ENCODE data around the gene PRAC1. TPM values are rescaled to one million over a fixed set of nuclear protein-coding genes. Genes with fewer than 3 reads are reported as not detected.
A peak's percentile ranks its signal among the peaks of the same experiment; 100 is the strongest.

The PRAC1 gene
- total and polyA plus RNA-seq, 5 donors, result not detected

DNA sequence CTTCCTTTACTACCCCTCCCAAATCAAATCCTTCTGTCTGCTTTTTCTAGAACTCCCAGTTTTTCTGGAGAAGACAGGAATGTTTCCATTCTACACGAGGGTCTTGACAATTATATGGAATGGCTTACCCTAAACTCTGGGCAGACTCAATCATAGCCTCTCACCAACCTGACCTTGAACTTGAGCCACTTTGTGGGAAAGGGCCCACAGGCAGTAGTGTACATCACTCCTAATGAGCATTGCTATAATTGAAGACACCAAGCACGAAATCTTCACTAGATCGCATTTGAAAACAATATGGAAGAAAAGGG, 7.9 kb upstream of the PRAC1 start:
- Histone ChIP-seq H3K27me3 (ENCODE audit: control insufficient read depth, insufficient read depth) (no peaks in the 10 kb centered on the region), H3K27ac (ENCODE audit: low read length) (no peak overlapping the region), H3K9me3 (ENCODE audit: control insufficient read depth, low read length) (no peaks in the 10 kb centered on the region), H3K4me3 (ENCODE audit: low read length) (no peak overlapping the region), H3K4me1 (ENCODE audit: control insufficient read depth, insufficient read depth, low read length) (no peaks in the 10 kb centered on the region)
- intact Hi-C loops (cut with DNase I), result no loop called here
- WGBS, result 30% methylated on average over 3 of the region's 3 CpGs
- DNase-seq (no peak), ATAC-seq (no peak)

DNA sequence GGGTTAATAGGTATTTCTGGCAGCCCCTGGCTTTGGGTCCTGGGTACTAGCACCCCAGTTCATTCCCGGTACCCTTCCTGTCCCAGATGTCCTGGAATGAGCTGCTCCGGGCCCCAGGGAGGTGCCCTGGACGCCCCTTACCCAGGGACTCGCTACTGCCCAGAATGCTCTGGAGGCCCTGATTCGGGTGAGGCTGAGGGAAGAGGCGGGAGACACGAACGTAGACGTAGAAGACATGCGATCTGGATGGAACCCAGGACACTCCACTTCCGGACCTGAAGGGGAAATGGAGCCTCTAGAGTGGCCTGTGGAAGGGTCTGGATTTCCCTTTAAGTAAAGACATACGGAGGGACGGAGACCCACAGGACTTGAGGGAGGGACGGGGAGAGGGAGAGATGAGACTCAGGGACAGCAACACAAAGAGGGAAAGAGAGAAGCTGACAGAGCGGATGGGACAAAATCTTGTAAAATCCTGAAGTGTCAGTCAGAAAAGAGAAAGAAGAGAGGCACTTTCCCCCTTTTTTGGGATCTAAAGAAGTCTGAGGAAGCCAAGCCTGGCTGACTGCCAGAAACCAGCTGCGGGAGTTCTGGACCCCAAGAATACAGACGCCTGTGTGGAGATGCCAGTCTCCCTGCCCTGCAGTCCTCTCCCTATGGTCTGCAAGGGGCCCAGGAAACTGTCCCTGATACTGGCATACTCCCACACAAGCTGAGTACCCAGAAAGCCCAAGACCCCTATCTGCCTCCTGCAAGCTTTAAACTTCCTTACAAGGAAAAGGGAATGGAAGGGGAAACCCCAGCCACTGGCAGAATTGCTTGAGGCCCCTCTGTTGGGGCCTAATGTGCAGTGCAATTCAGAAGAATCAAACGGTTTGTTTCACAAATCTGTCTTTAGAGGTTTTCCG, 7.3 kb upstream of the PRAC1 start:
- ATAC-seq, result no peak
- intact Hi-C loops (cut with DNase I), result loop anchor here in 2 of 4 donors (5.0 to 10.0 kb wide), 2 partner anchors 63 to 155 kb away; no protein-coding TSS in a partner anchor
- DNase-seq, result no peak
- Histone ChIP-seq H3K27ac (ENCODE audit: low read length) (no peak overlapping the region), H3K4me1 (ENCODE audit: control insufficient read depth, insufficient read depth, low read length) (no peaks in the 10 kb centered on the region), H3K27me3 (ENCODE audit: control insufficient read depth, insufficient read depth) (no peaks in the 10 kb centered on the region), H3K9me3 (ENCODE audit: control insufficient read depth, low read length) (no peaks in the 10 kb centered on the region), H3K4me3 (ENCODE audit: low read length) (peak overlapping the region; percentile 18)
- 6% methylated on average over 19 of the region's 19 CpGs for WGBS

DNA sequence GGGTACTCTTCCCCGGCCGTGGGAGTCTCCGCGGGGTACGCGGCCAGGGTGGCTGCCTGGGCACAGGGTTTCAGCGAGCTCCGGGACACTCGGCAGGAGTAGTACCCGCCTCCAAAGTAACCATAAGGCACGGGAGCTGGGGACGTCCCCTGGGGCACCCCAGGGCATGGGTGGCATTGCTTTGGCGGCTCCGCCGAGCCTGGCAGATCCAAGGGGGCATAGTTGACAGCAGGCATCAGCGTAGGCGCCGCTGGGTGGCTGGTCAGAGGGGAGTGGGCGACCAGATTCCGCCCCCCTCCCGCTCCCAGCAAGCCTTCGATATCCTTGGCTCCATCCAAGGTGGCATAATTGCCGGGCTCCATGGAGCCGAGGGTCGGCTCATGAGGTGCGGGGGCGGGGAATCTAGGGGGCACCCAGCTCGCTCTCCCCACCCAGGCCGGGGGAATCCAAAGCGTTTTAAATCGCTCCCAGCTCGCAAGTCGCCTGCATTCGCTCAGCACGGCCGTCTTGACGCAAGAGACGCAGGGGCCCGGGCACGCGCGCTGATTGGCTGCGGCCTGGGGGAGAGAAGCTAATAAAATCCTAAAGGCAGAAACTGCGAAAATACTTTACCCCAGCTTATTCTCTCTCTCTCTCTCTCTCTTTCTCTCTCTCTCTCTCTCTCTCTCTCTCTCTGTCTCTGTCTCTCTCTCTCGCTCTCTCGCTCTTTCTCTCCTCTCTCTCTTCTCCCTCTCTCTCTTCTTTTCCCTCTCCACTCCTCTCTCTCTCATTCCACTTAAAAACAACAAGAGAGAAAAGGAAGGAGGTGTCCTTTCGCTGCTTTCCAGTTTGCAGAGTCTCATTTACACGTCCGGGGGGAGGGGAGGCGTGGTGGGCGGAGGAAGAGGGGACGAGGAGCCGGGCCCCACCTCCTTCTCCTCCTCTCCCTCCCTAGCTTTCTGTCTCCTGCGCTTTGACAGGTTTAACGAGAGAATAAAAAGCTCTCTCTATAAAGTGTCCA, 6.2 kb upstream of the PRAC1 start, which contains the start of gene HOXB13:
Gene HOXB13 (minus strand): TSS at position 519 of the 1,000 bp plus-strand sequence. CDS start 157 bp downstream, at position 362.
- peak in 1 of 2 donors; percentile 22 for ATAC-seq

GRCh38 chr17:48727415-48728175, 5.3 kb upstream of the PRAC1 start:
- Histone ChIP-seq H3K4me3 (ENCODE audit: low read length) (no peak overlapping the region), H3K9me3 (ENCODE audit: control insufficient read depth, low read length) (no peaks in the 10 kb centered on the region), H3K27ac (ENCODE audit: low read length) (no peak overlapping the region), H3K4me1 (ENCODE audit: control insufficient read depth, insufficient read depth, low read length) (no peaks in the 10 kb centered on the region), H3K27me3 (ENCODE audit: control insufficient read depth, insufficient read depth) (no peaks in the 10 kb centered on the region)
- intact Hi-C loops (cut with DNase I), result loop anchor here in 2 of 4 donors (5.0 to 10.0 kb wide), 2 partner anchors 65 to 157 kb away; no protein-coding TSS in a partner anchor
- ATAC-seq (no peak), DNase-seq (no peak)
- WGBS, result 22% methylated on average over 9 of the region's 9 CpGs

More for the DNA sequence above, 6.2 kb upstream of the PRAC1 start, which contains the start of gene HOXB13:
- Histone ChIP-seq H3K4me3 (ENCODE audit: low read length) (peak within 1 kb of the TSS; percentile 18), H3K9me3 (ENCODE audit: control insufficient read depth, low read length) (no peaks in the 10 kb centered on the region), H3K27me3 (ENCODE audit: control insufficient read depth, insufficient read depth) (no peaks in the 10 kb centered on the region), H3K4me1 (ENCODE audit: control insufficient read depth, insufficient read depth, low read length) (no peaks in the 10 kb centered on the region), H3K27ac (ENCODE audit: low read length) (no peak within 1 kb of the TSS)
- intact Hi-C loops (cut with DNase I), result loop anchor here in 2 of 4 donors (5.0 to 10.0 kb wide), 2 partner anchors 64 to 156 kb away; no protein-coding TSS in a partner anchor
- 3% methylated on average over 55 of the region's 55 CpGs for WGBS
- DNase-seq, result peak in 2 of 3 donors; percentile 55 to 76

DNA sequence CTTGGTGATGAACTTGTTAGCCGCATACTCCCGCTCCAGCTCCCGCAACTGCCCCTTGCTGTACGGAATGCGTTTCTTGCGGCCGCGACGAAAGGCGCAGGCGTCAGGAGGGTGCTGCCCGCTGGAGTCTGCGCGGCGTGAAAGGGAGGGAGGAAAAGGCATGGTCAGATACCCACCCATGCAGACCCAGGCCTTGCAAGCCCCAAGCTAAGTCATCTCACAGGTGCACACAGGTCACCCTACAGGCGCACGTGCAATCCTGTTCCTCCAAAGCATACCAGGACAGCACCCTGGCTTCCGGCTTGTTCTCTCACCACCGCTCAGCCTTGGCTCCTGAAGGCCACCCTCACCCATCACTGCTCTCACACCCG, 4.6 kb upstream of the PRAC1 start:
- no peaks in the 10 kb centered on the region for H3K4me1 ChIP-seq (ENCODE audit: control insufficient read depth, insufficient read depth, low read length)
- H3K4me3 ChIP-seq (ENCODE audit: low read length), result no peak overlapping the region
- intact Hi-C loops (cut with DNase I), result loop anchor here in 2 of 4 donors (5.0 to 10.0 kb wide), 2 partner anchors 65 to 158 kb away; no protein-coding TSS in a partner anchor
- WGBS, result 5% methylated on average over 20 of the region's 20 CpGs
- H3K27ac ChIP-seq (ENCODE audit: low read length), result no peak overlapping the region
- H3K27me3 ChIP-seq (ENCODE audit: control insufficient read depth, insufficient read depth), result no peaks in the 10 kb centered on the region
- H3K9me3 ChIP-seq (ENCODE audit: control insufficient read depth, low read length), result no peaks in the 10 kb centered on the region
- DNase-seq (no peak), ATAC-seq (no peak)

DNA sequence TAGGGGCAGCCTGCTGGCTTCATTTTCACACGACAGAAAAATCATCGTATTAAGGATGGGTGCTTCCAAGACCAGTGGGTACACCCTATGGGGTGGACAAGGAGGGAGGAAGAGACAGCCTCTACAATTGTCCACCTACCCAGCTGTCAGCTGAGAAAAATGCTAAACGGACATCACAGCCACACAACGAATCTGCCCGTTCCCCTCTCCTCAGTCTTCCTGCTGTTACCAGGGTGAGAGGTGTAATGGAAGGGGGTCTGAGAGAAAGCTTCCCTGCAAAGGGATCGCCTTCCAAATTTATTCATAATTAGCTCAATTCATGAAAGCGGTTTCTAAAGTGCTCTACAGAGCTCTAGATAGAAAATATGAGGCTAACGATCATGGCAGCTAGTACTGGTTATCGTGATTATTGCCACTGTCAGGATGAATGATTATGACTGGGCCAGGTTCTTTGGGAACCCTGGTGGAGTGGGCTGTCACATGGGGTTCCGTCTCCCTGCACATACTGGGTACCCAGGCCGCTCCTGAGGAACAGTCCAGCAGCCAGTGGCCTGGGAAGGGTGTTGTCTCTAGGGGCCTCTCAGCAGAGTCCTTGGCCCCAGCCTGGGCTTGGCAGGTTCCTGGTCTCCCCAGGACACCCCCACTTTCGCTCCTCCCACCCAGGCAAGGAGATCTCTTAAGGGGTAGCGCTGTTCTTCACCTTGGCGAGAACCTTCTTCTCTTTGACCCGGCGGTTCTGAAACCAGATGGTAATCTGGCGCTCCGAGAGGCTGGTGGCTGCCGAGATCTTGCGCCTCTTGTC, 4.0 kb upstream of the PRAC1 start:
- Histone ChIP-seq H3K27me3 (ENCODE audit: control insufficient read depth, insufficient read depth) (no peaks in the 10 kb centered on the region), H3K9me3 (ENCODE audit: control insufficient read depth, low read length) (no peaks in the 10 kb centered on the region), H3K4me3 (ENCODE audit: low read length) (no peak overlapping the region), H3K27ac (ENCODE audit: low read length) (no peak overlapping the region), H3K4me1 (ENCODE audit: control insufficient read depth, insufficient read depth, low read length) (no peaks in the 10 kb centered on the region)
- WGBS, result 10% methylated on average over 20 of the region's 20 CpGs
- no peak for ATAC-seq
- DNase-seq, result no peak
- intact Hi-C loops (cut with DNase I), result loop anchor here in 2 of 4 donors (5.0 to 10.0 kb wide), 2 partner anchors 66 to 158 kb away; no protein-coding TSS in a partner anchor

DNA sequence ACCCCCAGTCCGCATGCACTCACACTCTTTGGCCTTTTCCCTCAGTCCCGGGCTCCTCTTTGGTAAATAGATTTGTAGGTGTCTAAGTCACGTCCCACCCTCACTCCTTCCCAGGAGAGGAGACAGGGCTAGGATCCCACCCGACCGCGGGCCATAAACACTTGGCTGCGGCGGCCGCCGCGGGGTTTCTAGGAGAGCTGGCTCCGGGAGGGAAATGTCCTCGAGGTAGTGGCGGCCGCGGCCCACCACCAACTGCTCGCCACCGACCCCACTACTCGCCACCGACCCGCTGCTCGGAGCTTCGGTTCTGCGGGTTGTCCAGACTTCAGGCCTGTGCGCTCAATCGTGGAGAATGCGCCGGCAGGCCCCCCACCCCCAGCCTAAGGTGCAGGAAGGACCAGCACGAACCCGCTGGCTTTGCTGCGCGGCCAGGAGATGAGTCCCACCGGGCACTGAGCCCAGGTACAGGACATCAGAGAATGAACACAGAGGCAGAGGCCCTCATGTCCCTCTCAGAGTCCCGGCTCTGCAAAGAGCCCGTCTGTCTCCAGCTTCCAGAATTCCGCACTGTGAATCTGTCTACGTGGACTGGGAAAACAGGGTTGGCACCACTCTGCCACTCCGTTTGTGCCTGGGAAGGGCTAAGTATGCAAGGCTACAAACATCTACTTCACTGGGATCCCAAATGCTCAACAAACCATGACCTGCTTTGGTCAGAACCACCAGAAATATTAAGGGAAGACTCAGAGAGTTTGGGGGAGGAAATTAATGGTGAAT, 3.2 kb upstream of the PRAC1 start:
- Histone ChIP-seq H3K4me3 (ENCODE audit: low read length) (no peak overlapping the region), H3K27ac (ENCODE audit: low read length) (no peak overlapping the region), H3K4me1 (ENCODE audit: control insufficient read depth, insufficient read depth, low read length) (no peaks in the 10 kb centered on the region), H3K27me3 (ENCODE audit: control insufficient read depth, insufficient read depth) (no peaks in the 10 kb centered on the region), H3K9me3 (ENCODE audit: control insufficient read depth, low read length) (no peaks in the 10 kb centered on the region)
- DNase-seq (no peak), ATAC-seq (no peak)
- intact Hi-C loops (cut with DNase I), result loop anchor here in 3 of 4 donors (2.0 to 10.0 kb wide), 3 partner anchors 65 to 159 kb away; no protein-coding TSS in a partner anchor
- 4% methylated on average over 38 of the region's 38 CpGs for WGBS

DNA sequence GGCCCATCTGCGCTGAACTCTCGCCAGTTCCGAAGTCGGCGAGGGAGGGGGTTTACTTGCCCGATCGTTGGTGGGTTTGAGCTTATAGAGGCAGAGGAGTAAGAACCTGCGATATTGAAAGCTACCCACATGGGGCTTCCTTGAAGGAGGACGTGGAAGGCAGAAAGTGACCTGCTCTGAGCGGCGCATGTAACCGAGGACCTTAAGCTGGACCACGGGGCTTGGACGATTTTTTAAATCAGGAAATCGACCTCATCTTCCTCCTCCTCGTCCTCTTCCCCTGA, 2.6 kb upstream of the PRAC1 start:
- WGBS, result 3% methylated on average over 16 of the region's 16 CpGs
- no peak for DNase-seq
- Histone ChIP-seq H3K27ac (ENCODE audit: low read length) (no peak overlapping the region), H3K4me3 (ENCODE audit: low read length) (no peak overlapping the region), H3K9me3 (ENCODE audit: control insufficient read depth, low read length) (no peaks in the 10 kb centered on the region), H3K27me3 (ENCODE audit: control insufficient read depth, insufficient read depth) (no peaks in the 10 kb centered on the region), H3K4me1 (ENCODE audit: control insufficient read depth, insufficient read depth, low read length) (no peaks in the 10 kb centered on the region)
- ATAC-seq, result no peak
- intact Hi-C loops (cut with DNase I), result loop anchor here in 3 of 4 donors (2.0 to 10.0 kb wide), 3 partner anchors 66 to 160 kb away; no protein-coding TSS in a partner anchor

DNA sequence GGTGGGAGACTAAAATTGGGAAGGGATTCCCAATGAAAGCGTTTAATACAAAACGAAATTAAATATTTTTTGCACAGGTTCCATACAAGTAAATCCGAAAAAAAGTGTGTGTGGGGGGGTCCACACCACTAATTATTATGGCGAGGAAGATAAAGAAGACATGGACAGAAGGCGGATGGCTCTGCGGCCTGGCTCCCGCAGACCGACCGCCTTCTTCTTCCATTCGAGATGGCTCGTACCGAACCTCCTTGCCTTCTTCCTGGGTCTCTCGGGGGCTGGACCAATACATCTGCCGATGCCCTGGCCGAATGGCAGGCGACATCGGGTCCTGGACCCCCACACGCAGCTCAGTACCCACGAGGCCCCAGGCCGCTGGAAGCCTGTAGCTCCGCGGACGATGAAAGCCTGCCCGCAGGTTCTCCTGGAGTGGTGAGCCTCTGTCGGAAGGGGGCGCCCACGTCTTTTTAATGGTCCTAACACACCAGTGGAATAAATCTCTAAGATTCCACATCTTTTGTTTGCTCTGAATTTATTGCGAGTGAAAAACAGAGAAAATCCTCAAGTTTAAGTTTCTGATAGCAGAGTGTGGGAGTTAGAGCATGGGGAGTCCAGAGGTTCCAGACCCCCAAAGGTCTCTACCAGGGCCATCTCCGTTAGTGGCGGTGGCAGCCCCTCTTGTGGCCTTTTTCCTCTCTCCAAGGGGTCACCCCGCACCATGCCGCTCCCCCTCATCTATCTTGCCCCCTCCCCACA, 2.1 kb upstream of the PRAC1 start:
- no peak overlapping the region for H3K27ac ChIP-seq (ENCODE audit: low read length)
- DNase-seq, result peak; percentile 88 to 95 (median 92)
- no peak overlapping the region for H3K4me3 ChIP-seq (ENCODE audit: low read length)
- H3K9me3 ChIP-seq (ENCODE audit: control insufficient read depth, low read length), result no peaks in the 10 kb centered on the region
- intact Hi-C loops (cut with DNase I), result loop anchor here in 3 of 4 donors (2.0 to 10.0 kb wide), 3 partner anchors 66 to 160 kb away; no protein-coding TSS in a partner anchor
- WGBS, result 5% methylated on average over 32 of the region's 32 CpGs
- peak; percentile 82 to 89 for ATAC-seq
- H3K27me3 ChIP-seq (ENCODE audit: control insufficient read depth, insufficient read depth), result no peaks in the 10 kb centered on the region
- no peaks in the 10 kb centered on the region for H3K4me1 ChIP-seq (ENCODE audit: control insufficient read depth, insufficient read depth, low read length)

Measured in right cardiac atrium (tissue), 5 donors.